Measurements from ENCODE around the gene PP2D1.

PP2D1 gene, protein sequence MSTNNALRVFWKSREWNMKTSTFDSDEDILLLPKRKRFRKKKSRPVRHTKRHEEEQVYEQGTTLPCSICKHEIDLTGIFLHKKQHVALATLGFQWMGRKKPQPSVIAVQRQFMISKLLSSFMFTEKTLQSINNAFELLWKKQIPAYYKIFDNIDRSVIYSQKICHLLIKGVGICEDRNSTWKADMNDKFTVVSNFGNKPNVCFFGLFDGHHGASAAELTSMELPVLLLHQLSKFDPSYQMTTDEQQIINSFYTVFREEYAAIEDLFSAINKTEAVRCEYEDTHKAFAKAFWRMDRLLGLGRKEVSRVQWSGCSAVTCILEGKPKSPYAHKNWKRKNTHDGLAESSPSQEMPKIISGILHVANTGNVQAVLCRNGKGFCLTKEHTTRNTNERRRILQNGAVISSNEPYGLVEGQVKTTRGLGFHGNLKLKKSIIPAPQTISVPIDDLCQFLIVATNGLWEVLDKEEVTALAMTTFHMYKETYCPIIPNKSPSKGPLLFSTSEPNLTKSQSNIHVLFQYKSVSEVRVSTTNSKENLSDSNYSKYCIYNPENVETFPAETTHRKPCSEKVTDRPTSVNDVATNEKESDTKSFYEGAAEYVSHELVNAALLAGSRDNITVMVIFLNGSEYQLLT

GRCh38 chr3:20012164-20012563 is at the start of gene PP2D1:
Gene PP2D1, minus strand, starts transcription at chr3:20012264. Its CDS starts 192 bp downstream, at chr3:20012072.
- TF ChIP-seq GATA1 (IDR thresholded peaks at IDR 0.05; ENCODE audit: low read depth, low read length): no peak
- no peak for TF ChIP-seq POLR2A (IDR thresholded peaks at IDR 0.05; ENCODE audit: low read length)
- no peak for DNase-seq

DNA sequence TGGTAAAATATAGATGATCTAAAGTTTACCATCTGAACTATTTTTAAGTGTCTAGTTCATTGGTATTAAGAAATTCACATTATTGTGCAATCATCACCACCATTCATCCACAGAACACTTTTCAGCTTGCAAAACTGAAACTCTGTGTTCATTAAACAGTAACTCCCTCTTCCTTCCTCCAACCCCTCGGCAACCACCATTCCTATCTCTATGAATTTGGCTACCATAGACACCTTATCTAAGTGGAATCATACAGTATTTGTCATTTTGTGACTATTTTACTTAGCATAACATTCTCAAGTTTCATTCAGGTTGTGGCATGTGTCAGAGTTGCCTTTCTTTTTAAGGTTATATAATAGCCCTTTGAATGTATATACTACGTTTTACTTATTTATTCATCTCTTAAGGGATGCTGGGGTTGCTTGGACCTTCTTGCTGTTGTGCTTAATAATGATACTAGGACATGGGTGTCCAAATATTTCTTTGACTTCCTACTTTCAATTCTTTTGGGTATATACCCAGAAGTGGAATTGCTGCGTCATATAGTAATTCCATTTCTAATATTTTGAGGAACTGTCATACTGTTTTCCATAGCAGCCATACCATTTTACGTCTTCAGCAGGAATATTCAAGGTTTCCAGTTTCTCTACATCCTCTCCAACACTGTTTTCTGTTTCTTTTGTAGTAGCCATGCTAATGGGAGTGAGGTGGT is 49.1 kb upstream of the PP2D1 start:
- DNase-seq: peak; percentile 56 to 60
- no peak for TF ChIP-seq POLR2A (IDR thresholded peaks at IDR 0.05; ENCODE audit: low read length)
- TF ChIP-seq GATA1 (IDR thresholded peaks at IDR 0.05; ENCODE audit: low read depth, low read length): no peak

DNA sequence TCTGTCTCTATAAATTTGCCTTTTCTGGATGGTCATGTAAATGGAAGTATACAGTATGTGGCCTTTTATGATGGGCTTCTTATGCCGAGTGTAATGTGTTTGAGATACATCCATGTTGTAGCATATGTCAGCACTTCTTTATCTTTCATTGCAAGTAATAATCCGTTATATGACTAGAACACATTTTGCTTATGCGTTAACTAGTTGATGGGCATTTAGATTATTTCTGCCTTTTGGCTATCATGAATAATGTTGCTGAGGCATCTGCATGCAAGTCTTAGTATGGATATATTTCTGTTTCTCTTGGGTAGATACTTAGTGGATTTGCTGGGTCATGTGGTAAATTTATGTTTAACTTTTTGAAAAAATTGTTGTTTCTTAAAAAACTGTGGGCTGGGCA is 47.9 kb upstream of the PP2D1 start:
- peak; percentile 26 to 68 for DNase-seq
- TF ChIP-seq GATA1 (IDR thresholded peaks at IDR 0.05; ENCODE audit: low read depth, low read length) (no peak), POLR2A (IDR thresholded peaks at IDR 0.05; ENCODE audit: low read length) (no peak)

DNA sequence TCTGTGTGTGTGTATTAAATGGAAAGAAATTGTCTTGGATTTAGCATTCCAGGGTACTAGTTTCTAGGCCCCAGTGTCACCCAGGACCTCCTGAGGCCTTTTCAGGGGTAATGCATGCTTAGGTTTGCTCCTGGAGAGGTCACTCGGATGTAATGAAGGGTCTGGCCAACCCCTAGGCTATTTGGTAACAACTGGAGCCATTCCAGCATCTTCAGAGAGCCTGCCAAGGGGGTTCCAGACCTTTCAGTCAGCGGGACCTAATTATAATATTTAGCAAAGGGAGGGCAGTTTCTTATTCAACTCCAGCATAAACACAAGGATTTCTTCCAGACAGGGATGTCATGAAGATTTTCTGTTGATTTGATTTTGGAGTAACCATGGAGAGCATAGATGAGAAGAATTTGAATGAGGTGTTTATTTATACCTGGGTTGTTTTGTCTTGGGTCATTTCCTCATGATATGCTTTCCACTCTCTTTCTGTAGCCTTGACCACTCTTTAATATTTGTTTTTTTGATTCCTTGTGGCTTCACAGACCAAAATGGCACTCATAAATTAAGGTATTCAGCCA is 45.6 kb upstream of the PP2D1 start:
- no peak for DNase-seq
- TF ChIP-seq POLR2A (IDR thresholded peaks at IDR 0.05; ENCODE audit: low read length) (no peak), GATA1 (IDR thresholded peaks at IDR 0.05; ENCODE audit: low read depth, low read length) (no peak)

- TF ChIP-seq GATA1 (IDR thresholded peaks at IDR 0.05; ENCODE audit: low read depth, low read length) (no peak), POLR2A (IDR thresholded peaks at IDR 0.05; ENCODE audit: low read length) (no peak)
- peak; percentile 21 to 41 for DNase-seq
Measured at GRCh38 chr3:20056725-20057611, 44.9 kb upstream of the PP2D1 start.

GRCh38 chr3:20055842-20056241 is 43.8 kb upstream of the PP2D1 start:
- TF ChIP-seq POLR2A (IDR thresholded peaks at IDR 0.05; ENCODE audit: low read length) (no peak), GATA1 (IDR thresholded peaks at IDR 0.05; ENCODE audit: low read depth, low read length) (no peak)
- DNase-seq: no peak

DNA sequence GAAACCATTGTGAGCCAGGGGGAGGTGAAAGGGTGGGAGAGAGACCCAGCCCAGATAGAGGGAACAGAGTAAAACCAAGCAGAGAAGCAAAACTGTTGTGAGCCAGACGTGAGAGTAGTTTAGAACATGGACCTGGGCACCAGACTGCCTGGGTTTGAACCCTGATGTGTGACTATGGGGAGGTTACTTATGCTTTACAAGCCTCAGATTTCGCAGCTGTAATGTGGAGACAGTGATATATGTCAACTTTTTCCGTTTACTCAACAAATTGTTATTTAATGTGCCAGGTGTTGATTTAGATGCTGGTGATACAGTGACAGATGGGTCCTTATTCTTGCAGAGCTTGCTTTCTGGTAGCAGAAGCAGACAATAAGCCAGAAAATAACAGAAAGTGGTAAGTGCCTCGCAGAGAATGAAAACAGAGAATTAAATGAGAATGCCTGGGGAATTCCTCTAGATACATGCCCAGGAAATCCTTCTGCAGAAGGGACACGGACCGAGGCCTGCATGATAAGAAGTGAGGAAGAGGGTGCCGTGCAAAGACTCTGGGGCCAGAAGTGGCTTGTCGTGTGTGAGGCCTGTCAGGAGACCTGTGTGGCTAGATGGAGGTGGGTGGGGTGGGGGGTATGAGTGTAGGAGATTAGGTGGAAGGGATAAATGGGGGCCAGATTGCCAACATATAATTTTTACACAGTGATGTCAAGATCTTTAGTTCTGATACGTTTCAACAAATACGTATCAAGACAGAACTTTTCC is 43.1 kb upstream of the PP2D1 start:
- DNase-seq: peak in 1 of 2 experiments; percentile 28
- TF ChIP-seq GATA1 (IDR thresholded peaks at IDR 0.05; ENCODE audit: low read depth, low read length) (no peak), POLR2A (IDR thresholded peaks at IDR 0.05; ENCODE audit: low read length) (no peak)

GRCh38 chr3:20054549-20054987 is 42.5 kb upstream of the PP2D1 start:
- DNase-seq: peak; percentile 61 to 80
- TF ChIP-seq POLR2A (IDR thresholded peaks at IDR 0.05; ENCODE audit: low read length) (no peak), GATA1 (IDR thresholded peaks at IDR 0.05; ENCODE audit: low read depth, low read length) (no peak)

DNA sequence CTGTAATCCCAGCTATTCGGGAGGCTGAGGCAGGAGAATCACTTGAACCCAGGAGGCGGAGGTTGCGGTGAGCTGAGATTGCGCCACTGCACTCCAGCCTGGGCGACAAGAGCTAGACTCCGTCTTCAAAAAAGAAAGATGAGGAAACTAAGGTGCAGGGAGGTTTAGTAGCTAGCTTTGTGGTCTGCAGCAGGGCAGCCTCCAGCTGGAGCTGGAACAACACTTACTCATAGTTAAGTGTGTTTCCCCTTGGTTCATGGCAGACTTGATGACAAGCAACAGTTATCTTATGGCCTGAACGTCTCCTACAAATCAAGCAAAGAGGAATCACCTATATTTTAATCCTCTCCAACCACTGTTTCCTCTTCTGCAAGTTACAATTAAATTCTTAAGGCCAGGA is 40.8 kb upstream of the PP2D1 start:
- DNase-seq: no peak
- TF ChIP-seq POLR2A (IDR thresholded peaks at IDR 0.05; ENCODE audit: low read length) (no peak), GATA1 (IDR thresholded peaks at IDR 0.05; ENCODE audit: low read depth, low read length) (no peak)

DNA sequence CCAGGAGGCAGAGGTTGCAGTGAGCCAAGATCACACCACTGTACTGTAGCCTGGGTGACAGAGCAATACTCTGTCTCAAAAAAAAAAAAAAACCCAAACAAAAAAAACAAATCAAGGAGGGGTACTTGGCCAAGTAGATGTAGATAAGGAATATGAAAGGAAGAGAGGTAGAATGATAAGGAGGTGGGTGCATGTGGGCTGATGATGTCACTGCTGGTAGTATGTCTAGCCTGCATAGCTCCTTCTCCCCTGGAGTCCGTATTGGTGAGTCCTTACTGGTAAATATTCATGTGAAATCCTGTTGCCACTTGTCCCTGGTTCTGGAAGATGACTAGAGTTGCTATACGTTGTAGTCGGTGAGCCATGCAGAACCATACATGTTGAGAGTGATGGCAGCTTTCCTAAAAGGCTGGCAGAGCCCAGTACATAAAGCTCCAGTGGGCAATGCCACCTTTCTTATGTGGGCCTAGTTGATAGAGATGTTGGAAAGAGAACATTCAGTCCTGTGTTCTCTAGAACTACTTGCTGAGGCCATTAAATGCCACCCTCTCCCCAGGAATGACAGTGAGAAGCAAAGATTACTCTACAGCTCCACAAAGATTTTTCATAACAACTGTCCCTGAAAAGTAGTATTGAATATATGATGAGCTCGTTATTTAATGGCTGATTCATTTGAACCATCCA is 39.2 kb upstream of the PP2D1 start:
- TF ChIP-seq GATA1 (IDR thresholded peaks at IDR 0.05; ENCODE audit: low read depth, low read length) (no peak), POLR2A (IDR thresholded peaks at IDR 0.05; ENCODE audit: low read length) (no peak)
- peak in 1 of 2 experiments; percentile 23 for DNase-seq

GRCh38 chr3:20047976-20048883 is 36.2 kb upstream of the PP2D1 start:
- no peak for TF ChIP-seq POLR2A (IDR thresholded peaks at IDR 0.05; ENCODE audit: low read length)
- TF ChIP-seq GATA1 (IDR thresholded peaks at IDR 0.05; ENCODE audit: low read depth, low read length): no peak
- DNase-seq: no peak

Measured in erythroblast (primary cell).